ENCODE measurements around the gene SPAG6. TPM values are rescaled to one million over a fixed set of nuclear protein-coding genes. Genes with fewer than 3 reads are reported as not detected.

SPAG6 gene
- total and polyA plus RNA-seq, 2 experiments from 2014 or later, result 0.21 TPM; not detected in 1

- TF ChIP-seq ZNF462 (CRISPR knock-in tag; IDR thresholded peaks at IDR 0.05) (no peak), EZH2phosphoT487 (IDR thresholded peaks at IDR 0.05; ENCODE audit: unreplicated experiment) (no peak), JUNB (IDR thresholded peaks at IDR 0.05; ENCODE audit: unreplicated experiment) (no peak), REST (IDR thresholded peaks at IDR 0.05; ENCODE audit: unreplicated experiment) (no peak), ZNF331 (CRISPR knock-in tag; IDR thresholded peaks at IDR 0.05; ENCODE audit: low read depth) (no peak), NANOG (IDR thresholded peaks at IDR 0.05; ENCODE audit: borderline replicate concordance) (no peak)
Measured at GRCh38 chr10:22372298-22372697, 27.0 kb downstream of the SPAG6 start (continued).

- Histone ChIP-seq H3K4me2 (no peak overlapping the region), H3K36me3 (ENCODE audit: insufficient read depth) (no peaks in the 10 kb centered on the region), H3K9me2 (ENCODE audit: insufficient read depth) (no peaks in the 10 kb centered on the region), H3K4me3 (no peak overlapping the region), H3K4me1 (ENCODE audit: insufficient read depth) (no peaks in the 10 kb centered on the region), H3K27ac (ENCODE audit: low read depth) (no peak overlapping the region), H2AFZ (no peak overlapping the region), H3F3A (replicated peaks; ENCODE audit: low read depth) (no peaks in the 10 kb centered on the region), H3K27me3 (ENCODE audit: insufficient read depth) (no peaks in the 10 kb centered on the region), H3K79me2 (replicated peaks; ENCODE audit: insufficient read depth) (no peaks in the 10 kb centered on the region), H4K20me1 (replicated peaks; ENCODE audit: insufficient read depth) (no peaks in the 10 kb centered on the region)
- ATAC-seq (no peak), DNase-seq (ENCODE audit: low spot score) (no peak)
- H3K27me3 Mint-ChIP-seq (ENCODE audit: insufficient read depth, low read depth, poor library complexity), result no peaks in the 10 kb centered on the region
- H3K9me3 Mint-ChIP-seq, result no peaks in the 10 kb centered on the region
- no peak overlapping the region for H3K27ac Mint-ChIP-seq
- H3K4me1 Mint-ChIP-seq, result no peaks in the 10 kb centered on the region
- no peaks in the 10 kb centered on the region for H3K36me3 Mint-ChIP-seq (ENCODE audit: low read depth)
- H3K4me3 Mint-ChIP-seq, result no peak overlapping the region
- TF ChIP-seq CTCF (conservative IDR thresholded peaks at IDR 0.05; ENCODE audit: low read depth in 2 of 2) (no peak), CREB1 (CRISPR knock-in tag; IDR thresholded peaks at IDR 0.05; ENCODE audit: low read depth) (no peak), EZH2 (IDR thresholded peaks at IDR 0.05; ENCODE audit: low read depth, unreplicated experiment) (no peak), STAT1 (IDR thresholded peaks at IDR 0.05; ENCODE audit: unreplicated experiment) (no peak), EZH2phosphoT487 (IDR thresholded peaks at IDR 0.05; ENCODE audit: unreplicated experiment) (no peak), POLR2AphosphoS5 (IDR thresholded peaks at IDR 0.05; ENCODE audit: low read depth) (no peak), ETS1 (IDR thresholded peaks at IDR 0.05) (no peak), ZNF114 (CRISPR knock-in tag; IDR thresholded peaks at IDR 0.05) (no peak), JUNB (IDR thresholded peaks at IDR 0.05; ENCODE audit: unreplicated experiment) (no peak), NANOG (IDR thresholded peaks at IDR 0.05; ENCODE audit: borderline replicate concordance) (no peak)
Measured at GRCh38 chr10:22372917-22373316, 27.6 kb downstream of the SPAG6 start.
